ENCODE data around the gene SYT17.

Gene SYT17, protein sequence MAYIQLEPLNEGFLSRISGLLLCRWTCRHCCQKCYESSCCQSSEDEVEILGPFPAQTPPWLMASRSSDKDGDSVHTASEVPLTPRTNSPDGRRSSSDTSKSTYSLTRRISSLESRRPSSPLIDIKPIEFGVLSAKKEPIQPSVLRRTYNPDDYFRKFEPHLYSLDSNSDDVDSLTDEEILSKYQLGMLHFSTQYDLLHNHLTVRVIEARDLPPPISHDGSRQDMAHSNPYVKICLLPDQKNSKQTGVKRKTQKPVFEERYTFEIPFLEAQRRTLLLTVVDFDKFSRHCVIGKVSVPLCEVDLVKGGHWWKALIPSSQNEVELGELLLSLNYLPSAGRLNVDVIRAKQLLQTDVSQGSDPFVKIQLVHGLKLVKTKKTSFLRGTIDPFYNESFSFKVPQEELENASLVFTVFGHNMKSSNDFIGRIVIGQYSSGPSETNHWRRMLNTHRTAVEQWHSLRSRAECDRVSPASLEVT

DNA sequence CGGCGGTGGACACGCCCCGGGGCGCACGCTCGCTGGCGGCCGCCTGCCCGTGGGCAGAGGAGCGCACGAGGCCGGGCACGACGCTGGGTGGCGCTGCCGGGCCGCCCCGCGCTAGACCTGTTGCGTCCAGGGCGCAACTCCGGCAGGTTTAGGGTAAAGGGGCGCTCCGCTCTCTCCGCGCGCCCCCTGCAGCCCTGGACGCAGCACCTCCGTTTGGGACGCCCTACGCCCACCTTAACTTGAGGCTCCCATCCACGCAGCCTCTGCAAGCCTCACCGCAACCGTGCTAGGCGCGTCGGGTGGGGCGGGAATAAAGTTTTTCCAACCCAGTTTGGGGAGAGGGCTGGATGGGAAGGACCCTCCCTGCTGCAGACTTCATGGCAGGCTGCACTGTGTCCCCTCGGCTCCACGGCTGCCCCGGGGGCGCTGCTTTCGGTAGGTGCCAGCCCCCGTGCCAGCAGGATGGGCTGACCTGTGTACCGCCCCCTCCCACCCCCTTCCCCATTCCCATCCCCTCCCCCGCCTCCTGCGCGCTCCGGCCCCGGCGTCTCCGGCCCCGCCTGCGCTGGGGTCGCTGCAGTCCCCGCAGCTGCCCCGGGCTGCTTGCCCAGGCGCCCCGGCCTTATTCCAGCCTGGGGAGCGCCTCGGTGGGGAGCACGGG is at the start of gene SYT17:
Gene SYT17, plus strand, starts transcription at position 531 of the 661 bp plus-strand sequence. CDS start 407 bp downstream, outside the sequence.
- intact Hi-C loops (cut with DNase I): no loop called here
- DNase-seq: peak in 40 of 42 donors; percentile 39 to 81 (median 64)

DNA sequence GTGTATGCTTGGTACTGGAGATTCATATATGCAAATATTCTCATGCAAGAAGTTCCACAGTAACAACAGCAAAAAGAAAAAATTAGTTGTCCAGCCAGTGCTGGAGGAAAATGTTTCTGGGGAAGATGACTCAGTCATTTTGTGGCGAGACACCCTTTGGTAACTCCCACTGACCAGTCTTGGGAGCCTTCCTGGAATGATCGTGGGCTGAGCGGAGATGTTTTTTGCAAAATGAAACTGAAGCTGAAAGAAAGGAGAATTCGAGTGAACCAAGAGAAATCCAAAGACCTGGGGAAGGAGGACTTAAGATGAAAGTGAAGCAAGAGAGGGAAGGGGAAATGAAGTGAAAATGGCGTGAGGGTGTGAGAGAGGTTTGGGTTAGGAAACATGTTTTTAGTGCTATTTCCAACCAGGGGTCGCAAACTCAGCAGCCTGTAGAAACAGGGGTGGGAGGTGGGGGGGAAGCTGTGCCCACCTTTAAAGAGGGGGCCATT is 49.1 kb upstream of the SYT17 start:
- intact Hi-C loops (cut with DNase I): no loop called here
- peak in 10 of 42 donors; percentile 21 to 70 (median 39) for DNase-seq

DNA sequence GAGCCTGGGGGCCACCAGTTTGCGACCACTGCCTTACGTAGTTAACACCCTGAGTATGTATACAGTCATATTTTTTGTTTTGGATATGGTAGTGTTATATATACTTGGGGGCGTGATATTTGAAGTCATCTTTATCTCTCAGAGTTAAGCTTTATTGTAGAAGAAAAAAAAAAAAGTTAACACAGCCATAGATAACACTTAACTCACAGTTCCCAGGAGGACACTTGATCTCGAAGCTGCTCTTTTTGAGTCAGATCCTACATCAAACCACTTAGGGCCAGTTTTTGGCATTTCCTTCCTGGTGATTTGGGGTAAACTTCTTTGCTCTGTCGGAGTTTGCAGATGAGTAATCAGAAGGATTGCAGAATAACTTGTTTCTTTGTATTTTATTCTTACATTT is 48.5 kb upstream of the SYT17 start:
- DNase-seq: no peak
- intact Hi-C loops (cut with DNase I): no loop called here

DNA sequence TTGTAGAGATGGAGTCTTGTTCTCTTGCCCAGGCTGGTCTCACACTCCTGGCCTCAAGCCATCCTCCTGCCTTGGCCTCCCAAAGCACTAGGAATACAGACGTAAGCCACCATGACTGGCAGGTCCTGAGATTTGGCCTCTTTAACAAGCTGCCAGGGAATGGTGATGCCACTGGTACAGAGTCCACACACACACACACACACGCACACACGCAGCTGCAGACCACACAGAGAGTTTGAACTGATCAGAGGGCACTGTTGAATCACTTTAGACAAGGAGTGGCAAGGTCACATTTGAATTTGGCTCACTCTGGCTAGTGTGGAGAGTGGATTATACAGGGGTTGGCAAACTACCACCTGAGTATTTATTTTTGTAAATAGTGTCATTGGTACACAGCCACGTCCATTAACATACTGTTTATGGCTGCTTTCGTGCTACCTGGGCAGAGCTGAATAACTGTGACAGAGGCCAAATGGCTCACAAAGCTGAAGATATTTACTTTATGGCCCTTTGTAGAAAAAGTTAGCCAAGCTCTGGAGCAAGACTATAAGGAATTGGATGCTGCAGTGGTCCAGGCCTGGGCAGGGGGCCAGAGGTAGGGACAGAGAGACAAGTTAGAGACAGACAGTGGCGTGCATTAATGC is 44.4 kb upstream of the SYT17 start:
- intact Hi-C loops (cut with DNase I): no loop called here
- DNase-seq: no peak

DNA sequence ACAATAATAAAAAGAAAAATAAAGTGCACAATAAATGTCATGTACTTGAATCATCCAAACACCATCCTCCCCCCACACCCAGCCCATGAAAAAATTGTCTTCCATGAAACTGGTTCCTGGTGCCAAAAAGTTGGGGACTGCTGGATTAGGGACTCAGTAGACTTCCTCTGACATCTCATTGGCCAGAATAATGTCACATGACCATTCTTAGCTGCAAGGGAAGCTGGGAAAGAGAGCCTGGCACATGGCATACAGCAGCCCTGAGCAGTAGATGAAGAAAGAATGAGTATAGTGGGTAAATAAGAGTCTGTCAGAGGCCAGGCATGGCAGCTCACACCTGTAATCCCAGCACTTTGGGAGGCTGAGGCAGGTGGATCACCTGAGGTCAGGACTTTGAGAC is 41.7 kb upstream of the SYT17 start:
- intact Hi-C loops (cut with DNase I): no loop called here
- no peak for DNase-seq

DNA sequence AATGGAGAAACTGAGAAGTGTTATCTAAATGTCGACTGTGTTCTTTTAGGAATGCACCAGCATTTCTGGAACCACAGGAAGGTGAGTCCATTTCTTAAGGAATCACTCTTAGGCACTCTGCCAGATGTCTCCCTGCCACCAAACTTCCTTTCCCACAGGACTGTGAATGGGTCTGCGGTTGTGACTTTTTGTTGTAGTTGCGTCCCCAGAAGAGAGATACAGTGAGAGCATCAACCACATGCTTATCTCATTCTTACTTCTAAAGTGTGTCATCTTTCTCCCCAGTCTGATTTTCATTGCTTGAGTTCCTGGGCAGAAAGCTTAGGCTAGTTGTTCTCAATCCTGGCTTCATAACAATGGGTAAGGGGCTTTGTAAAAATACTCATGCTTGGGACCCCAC is 40.8 kb upstream of the SYT17 start:
- intact Hi-C loops (cut with DNase I): no loop called here
- DNase-seq: no peak

DNA sequence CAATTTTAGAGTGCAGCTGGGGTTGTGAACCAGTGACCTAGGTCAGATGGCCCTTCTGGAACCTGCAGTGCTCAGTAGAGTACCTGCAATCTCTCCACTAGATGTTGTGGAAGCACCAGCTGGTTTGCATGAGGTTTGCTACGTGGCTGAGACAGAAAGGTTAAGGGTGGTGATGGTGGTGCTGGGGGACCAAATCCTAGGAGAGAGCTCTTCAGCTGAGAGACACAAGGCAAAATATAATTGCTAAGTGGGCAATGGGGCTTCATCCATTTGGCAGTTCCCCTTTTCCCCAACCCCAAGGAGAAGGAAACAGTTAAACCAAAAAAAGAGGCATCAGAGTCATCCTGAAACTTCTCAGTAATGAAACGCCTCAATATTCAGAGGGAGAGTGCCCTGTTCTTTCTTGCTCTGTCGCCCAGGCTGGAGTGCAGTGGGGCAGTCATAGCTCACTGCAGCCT is 40.3 kb upstream of the SYT17 start:
- peak in 1 of 42 donors; percentile 4 for DNase-seq
- intact Hi-C loops (cut with DNase I): no loop called here

DNA sequence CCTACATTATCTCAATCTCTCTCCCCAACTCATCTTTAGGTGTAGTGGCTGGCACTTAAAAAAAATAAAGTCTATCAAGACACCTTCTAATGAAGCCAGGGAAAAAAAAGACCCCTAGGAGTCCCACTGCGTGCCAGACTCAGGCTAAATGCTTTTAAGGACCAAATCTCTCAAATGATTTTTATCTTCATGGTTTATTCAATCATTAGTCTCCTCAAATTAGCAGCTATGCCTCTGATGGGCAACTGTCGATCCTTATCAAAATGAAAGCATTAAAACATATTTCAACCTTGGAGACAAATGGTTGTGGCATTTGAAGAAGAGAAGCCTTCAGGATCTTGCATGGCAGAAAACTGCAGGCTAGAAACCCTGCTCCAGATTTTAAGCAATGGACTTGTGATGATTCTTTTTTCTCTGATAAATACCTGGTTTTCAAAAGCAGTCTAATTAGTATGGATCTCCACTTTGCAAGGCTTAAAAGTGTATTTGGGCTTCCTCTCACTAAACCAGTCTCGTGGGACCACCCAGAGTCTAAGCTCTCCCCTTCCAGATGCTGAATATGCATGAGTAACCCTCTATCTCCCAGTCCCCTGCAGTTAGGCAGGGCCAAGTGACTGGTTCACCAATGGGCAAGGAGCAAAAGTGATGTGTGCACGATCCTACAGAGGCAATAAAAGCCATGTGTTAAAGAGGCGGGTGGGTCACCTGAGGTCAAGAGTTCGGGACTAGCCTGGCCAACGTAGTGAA is 39.4 kb upstream of the SYT17 start:
- intact Hi-C loops (cut with DNase I): no loop called here
- no peak for DNase-seq

DNA sequence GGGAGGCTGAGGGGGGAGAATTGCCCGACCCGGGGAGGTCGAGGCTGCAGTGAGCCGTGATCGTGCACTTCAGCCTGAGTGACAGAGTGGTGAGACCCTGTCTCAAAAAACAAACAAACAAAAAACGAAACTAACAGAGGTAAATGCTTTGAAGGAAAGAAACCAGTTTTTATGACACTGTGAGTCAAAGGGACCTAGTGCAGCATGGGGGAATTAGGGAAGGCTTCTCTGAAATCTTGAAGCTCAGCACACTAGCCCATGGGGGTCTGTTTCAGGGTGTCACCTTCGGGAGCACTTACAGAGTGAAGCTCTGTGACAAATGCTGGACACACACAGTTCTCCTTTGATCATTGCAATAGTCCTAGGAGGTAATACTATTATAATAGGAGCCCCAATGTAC is 37.7 kb upstream of the SYT17 start:
- no peak for DNase-seq
- intact Hi-C loops (cut with DNase I): no loop called here

DNA sequence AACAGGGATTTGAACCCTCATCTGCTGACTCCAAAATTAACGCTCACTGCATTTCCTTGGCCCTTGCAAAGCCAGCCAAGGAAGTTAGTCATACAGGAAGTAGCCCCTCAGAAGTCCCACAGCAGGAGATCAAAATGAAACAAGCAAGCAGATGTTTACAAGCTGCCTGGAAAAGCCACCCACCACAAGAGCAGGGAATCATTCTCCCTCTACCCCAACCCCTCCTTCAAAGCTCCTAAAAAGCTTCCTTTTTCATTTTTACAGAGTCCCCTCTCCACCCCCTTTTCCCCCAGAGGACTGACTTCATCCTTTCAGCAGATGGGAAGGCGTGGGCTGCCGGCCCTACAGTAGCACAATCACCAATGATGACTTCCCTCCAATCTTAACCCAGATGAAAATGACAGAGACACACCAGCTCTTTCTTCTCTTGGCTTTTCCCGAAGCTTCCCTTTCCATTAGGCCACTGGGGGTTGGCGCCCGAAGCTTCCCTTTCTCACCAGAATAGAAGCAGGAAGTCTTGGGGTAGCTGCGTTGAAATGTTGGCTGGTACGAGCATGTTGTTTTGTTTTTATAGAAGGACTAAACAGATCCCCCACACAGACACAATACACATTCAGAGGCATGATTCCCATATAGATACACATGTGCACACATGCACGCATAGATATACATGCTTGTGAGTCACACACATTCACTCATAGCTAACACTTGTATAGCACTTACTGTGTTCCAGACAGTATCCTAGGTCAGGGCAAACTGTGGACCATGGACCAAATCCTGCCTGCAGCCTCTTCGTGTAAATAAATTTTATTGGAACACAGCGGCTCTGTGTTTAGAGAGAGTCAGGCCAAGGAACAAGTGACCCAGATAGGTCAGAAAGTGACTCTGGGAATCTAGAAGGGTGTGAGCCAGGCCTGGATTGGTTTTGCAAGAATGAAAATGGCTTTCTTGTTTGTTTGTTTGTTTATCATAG is 36.9 kb upstream of the SYT17 start:
- intact Hi-C loops (cut with DNase I): no loop called here
- peak in 22 of 42 donors; percentile 10 to 60 (median 32) for DNase-seq

DNA sequence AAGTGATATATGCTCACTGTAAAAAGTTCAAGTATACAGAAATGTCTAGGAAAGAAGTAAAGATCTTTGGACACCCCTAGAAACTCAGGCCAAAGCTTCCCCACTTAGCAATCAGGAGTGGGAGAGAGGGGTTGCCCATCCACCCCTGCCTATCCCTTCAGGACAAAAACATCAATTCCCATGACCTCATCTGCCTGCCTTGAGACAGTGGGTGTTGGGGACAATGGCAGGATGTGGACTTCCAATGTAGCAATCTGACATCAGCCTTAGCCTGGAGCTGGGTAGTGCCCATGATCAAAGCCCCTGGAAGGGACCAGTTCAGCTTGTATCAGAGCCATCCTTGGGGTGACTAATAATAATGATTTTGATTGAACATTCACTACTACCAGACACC is 36.2 kb upstream of the SYT17 start:
- intact Hi-C loops (cut with DNase I): no loop called here
- DNase-seq: no peak

DNA sequence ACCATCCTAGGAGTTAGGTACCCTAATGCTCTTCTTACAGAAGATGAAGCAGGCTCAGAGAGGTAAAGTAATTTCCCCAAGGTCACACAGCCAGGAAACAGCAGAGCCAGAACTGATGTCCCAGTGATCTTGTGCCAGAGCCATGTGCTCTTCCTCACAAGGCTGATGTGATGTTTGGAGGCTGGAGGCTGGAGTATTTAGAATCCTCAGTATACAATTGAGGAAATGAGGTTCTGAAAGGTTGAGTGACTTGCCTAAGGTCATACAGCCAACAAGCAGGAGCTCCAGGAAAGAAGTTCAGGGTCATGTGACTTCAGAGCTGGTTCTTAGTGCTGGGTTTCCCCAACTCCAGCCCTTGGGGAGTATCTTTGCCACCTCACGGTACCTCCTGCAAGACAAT is 35.8 kb upstream of the SYT17 start:
- intact Hi-C loops (cut with DNase I): no loop called here
- DNase-seq: no peak

DNA sequence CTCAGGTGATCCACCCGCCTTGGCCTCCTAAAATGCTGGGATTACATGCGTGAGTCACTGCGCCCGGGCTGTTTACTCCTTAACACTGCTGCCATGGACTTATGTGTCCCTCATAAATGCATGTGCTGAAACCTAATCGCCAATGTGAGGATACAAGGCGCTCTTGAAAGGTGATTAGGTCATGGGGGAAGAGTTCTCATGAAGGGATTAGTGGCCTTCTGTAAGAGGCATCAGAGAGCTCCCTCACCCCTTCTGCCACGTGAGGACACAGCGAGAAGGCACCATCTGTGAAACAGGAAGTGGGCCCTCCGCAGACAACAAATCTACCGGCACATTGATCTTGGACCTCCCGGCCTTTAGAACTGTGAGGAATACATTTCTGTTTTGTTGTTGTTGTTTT is 35.1 kb upstream of the SYT17 start:
- DNase-seq: no peak

DNA sequence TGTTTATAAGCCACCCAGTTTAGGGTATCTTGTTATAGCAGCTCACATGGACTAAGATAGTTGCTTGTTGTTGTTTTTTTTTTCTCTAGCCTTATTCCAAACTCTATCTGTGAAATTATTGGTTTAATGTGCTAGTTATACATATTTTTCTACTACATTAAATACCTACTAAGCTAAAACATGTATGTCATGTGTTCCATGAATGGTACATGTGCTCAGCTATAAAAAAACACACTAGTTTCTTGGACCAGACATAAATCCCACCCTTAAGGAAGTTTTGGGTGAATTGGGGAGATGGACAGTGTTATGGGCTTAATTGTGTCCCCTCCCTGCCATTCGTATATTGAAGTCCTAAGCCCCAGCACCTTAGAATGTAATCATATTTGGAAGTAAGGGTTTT is 34.4 kb upstream of the SYT17 start:
- intact Hi-C loops (cut with DNase I): no loop called here
- DNase-seq: no peak

More for the DNA sequence above, 35.1 kb upstream of the SYT17 start:
- intact Hi-C loops (cut with DNase I): no loop called here

DNA sequence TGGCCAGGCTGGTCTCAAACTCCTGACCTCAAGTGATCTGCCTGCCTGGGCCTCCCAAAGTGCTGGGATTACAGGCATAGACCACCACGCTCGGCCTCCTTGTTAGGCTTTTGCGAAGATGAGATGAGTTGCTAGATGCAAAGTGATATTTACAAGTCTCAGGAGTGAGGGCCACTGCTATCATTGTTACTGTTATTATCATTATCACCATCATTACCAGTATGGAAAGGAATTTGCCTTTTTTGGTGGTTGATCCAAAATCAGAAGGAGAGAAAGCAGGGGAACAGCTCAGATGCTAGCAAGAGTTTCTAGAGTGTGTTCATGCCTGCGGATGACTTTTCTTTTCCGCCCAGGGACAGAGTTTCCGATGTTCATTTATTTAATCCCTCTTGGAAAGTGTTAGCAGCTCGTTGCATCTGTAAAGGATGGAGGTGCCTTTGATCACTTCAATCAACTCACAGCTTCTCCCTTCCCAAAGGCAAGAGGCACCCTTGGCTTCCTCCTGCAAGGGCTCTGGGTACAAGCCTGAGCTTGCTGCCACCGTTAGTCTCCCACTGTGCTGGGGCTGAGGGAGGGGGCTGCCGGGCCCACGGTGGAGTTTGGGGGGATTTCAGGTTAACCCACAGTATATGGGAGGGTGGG is 32.7 kb upstream of the SYT17 start:
- DNase-seq: no peak
- intact Hi-C loops (cut with DNase I): no loop called here

DNA sequence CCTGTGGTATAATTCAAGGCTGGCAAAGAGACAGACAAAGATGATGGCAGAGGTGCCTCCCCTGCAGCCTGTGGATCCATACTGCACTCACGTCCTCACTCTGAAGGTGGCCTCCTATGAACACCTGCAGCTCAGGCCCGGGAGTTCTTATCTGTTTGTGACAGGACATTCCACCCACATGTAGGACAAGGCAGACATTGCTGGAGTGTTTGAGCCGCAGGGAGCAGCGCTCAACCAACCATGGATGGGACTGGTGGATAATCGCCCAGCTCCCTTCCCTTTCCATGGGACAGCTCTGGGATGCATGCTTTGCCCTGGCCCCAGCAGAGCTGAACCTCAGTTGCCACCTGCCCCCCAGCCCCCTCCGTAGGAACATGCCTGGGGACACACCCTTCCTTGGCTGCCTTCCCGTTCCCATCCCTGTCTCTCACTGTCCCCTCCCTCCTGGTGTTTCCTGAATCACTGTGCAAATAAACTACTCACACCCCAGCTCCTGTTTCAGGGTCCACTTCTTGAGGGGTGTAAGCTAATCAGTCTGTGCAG is 32.1 kb upstream of the SYT17 start:
- intact Hi-C loops (cut with DNase I): no loop called here
- DNase-seq: no peak

DNA sequence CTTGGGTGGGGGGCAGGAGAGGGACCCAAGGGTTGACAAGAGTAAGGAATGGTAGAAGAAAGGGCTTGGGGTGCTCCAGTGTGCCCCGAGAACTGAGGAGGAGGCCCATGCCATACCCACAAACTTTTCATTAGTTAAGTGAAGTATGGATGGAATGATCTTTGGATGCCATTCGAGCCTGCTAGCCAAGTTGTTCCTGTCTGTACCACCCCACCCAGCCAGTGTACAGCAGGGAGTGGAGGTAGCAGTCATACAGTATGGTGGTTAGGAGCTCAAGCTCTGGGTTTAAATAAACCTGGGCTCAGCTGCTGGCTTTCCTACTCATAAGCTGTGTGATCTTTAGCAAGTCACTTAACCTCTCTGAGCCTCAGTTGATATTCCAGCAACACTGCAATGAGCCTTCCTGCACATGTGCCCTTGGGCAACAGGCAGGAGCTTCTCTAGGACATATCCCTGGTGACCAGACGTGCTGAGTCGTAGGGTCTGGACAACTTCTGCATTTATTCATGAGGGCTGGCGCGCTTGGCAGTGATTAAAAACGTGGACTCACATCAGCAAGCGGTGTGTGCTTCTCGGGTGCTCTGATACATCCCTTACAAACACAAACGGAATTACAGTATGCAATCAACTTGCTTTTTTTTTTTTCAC is 31.4 kb upstream of the SYT17 start:
- intact Hi-C loops (cut with DNase I): no loop called here
- DNase-seq: peak in 10 of 42 donors; percentile 15 to 46 (median 22)

Data from head of caudate nucleus (tissue), 42 donors.